Measurements from ENCODE around the gene CYP24A1.

- TF ChIP-seq CTCF (optimal IDR thresholded peaks at IDR 0.05 in 1 of 3, IDR thresholded peaks at IDR 0.05 in 1 of 3, conservative IDR thresholded peaks at IDR 0.05 in 1 of 3; ENCODE audit: extremely low read depth in 1 of 3, insufficient read depth in 2 of 3, low read length in 3 of 3) (no peak), EZH2 (IDR thresholded peaks at IDR 0.05; ENCODE audit: low read length) (no peak)
Observed at GRCh38 chr20:54112221-54112884, 61.4 kb downstream of the CYP24A1 start.
